ENCODE measurements around the gene SCIMP.
"Not testable (repeated sequence)": the region's sequence is repeated elsewhere in the genome, so short reads cannot be mapped to it uniquely, and the experiment has no call there.

Gene SCIMP

GRCh38 chr17:5184288-5184687 lies 50.4 kb downstream of the SCIMP start:
- no peak overlapping the region for H3K4me3 ChIP-seq (ENCODE audit: low read depth, low read length)
- TF ChIP-seq, protein P1, sequence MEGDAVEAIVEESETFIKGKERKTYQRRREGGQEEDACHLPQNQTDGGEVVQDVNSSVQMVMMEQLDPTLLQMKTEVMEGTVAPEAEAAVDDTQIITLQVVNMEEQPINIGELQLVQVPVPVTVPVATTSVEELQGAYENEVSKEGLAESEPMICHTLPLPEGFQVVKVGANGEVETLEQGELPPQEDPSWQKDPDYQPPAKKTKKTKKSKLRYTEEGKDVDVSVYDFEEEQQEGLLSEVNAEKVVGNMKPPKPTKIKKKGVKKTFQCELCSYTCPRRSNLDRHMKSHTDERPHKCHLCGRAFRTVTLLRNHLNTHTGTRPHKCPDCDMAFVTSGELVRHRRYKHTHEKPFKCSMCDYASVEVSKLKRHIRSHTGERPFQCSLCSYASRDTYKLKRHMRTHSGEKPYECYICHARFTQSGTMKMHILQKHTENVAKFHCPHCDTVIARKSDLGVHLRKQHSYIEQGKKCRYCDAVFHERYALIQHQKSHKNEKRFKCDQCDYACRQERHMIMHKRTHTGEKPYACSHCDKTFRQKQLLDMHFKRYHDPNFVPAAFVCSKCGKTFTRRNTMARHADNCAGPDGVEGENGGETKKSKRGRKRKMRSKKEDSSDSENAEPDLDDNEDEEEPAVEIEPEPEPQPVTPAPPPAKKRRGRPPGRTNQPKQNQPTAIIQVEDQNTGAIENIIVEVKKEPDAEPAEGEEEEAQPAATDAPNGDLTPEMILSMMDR (IDR thresholded peaks at IDR 0.05; ENCODE audit: borderline replicate concordance, insufficient read depth, low read depth, low read length) = no peak

- H3K4me3 ChIP-seq (ENCODE audit: low read depth, low read length) = no peak overlapping the region
- TF ChIP-seq, protein P1 (IDR thresholded peaks at IDR 0.05; ENCODE audit: borderline replicate concordance, insufficient read depth, low read depth, low read length) = no peak
These were observed 51.3 kb downstream of the SCIMP start for GRCh38 chr17:5183410-5183793.

DNA sequence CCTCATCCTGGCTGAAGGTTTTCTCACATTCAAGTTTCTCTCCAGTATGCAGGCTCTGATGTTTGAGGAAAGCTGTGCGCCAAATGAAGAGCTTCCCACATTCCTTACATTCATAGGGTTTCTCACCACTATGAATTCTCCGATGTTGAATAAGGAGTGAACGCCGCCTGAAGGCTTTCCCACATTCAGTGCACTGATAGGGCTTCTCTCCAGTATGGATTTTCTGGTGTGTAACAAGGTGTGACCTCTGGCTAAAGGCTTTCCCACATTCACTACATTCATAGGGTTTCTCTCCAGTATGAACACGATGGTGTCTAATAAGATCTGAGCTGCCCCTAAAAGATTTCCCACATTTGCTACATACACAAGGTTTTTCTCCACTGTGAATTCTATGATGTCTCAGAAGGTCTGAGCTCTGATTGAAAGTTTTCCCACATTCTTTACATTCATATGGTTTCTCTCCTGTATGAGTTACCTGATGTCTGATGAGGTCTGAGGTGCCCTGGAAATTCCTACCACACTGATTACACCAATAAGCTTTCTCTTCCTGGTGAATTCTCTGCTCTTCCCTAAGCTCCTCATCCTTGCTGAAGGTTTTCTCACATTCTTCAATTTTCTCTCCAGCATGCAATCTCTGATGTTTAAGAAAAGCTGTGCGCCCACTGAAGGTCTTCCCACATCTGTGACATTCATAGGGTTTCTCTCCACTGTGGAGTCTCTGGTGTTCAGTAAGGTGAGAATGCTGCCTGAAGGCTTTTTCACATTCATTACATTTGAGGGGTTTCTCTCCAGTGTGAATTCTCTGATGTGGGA lies 51.9 kb downstream of the SCIMP start:
- TF ChIP-seq, protein P1 (IDR thresholded peaks at IDR 0.05; ENCODE audit: borderline replicate concordance, insufficient read depth, low read depth, low read length) = no peak
- no peak overlapping the region for H3K4me3 ChIP-seq (ENCODE audit: low read depth, low read length)

DNA sequence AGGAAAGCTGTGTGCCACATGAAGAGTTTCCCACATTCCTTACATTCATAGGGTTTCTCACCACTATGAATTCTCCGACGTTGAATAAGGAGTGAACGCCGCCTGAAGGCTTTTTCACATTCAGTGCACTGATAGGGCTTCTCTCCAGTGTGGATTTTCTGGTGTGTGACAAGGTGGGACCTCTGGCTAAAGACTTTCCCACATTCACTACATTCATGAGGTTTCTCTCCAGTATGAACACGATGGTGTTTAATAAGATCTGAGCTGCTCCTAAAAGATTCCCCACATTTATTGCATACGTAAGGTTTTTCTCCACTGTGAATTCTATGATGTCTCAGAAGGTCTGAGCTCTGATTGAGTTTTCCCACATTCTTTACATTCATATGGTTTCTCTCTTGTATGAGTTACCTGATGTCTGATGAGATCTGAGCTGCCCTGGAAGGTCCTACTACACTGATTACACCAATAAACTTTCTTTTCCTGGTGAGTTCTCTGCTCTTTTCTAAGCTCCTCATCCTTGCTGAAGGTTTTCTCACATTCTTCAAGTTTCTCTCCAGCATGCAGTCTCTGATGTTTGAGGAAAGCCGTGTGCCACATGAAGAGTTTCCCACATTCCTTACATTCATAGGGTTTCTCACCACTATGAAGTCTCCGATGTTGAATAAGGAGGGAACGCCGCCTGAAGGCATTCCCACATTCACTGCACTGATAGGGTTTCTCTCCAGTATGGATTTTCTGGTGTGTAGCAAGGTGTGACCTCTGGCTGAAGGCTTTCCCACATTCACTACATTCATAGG lies 53.0 kb downstream of the SCIMP start:
- TF ChIP-seq, protein P1 (IDR thresholded peaks at IDR 0.05; ENCODE audit: borderline replicate concordance, insufficient read depth, low read depth, low read length) = no peak
- no peak overlapping the region for H3K4me3 ChIP-seq (ENCODE audit: low read depth, low read length)

DNA sequence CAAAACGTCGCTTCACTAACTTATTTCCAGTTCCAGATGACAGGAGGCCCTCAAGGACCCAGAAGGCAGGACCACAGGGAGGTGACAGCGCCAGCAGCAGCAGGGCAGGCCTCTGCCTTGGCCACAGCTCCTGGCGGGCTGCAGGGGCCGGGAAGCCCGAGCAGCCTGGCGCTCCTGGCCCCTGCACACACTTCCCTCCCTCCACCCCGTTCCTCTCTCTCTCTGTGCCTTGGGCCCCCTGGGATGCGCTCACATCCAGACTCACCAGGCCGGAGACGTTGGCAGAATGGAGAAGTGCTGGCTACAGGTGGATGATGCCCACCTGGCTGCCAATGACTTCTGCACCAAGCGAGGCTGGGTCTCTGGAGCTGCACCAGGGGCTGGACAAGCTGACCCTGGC lies 55.7 kb downstream of the SCIMP start:
- TF ChIP-seq, protein P1 (IDR thresholded peaks at IDR 0.05; ENCODE audit: borderline replicate concordance, insufficient read depth, low read depth, low read length) = no peak
- no peak overlapping the region for H3K4me3 ChIP-seq (ENCODE audit: low read depth, low read length)

- H3K4me3 ChIP-seq (ENCODE audit: low read depth, low read length) = not testable (repeated sequence)
These were observed 59.6 kb downstream of the SCIMP start for GRCh38 chr17:5175027-5175426.

GRCh38 chr17:5165791-5166564 lies 68.7 kb downstream of the SCIMP start:
- H3K4me3 ChIP-seq (ENCODE audit: low read depth, low read length) = not testable (repeated sequence)
